Measurements from ENCODE around the gene BCAS3.
"Not testable (repeated sequence)": the region's sequence is repeated elsewhere in the genome, so short reads cannot be mapped to it uniquely, and the experiment has no call there.

The BCAS3 gene

GRCh38 chr17:60989379-60989778 is 311.7 kb downstream of the BCAS3 start:
- Histone ChIP-seq H3K27me3 (replicated peaks; ENCODE audit: control insufficient read depth, insufficient read depth, low read length, poor library complexity, severe bottlenecking) (no peaks in the 10 kb centered on the region), H3K4me1 (ENCODE audit: control insufficient read depth, insufficient read depth, low read length, poor library complexity, severe bottlenecking) (no peaks in the 10 kb centered on the region), H3K9me3 (ENCODE audit: control insufficient read depth, low read length) (no peaks in the 10 kb centered on the region), H3K4me3 (ENCODE audit: insufficient read depth, low read depth, low read length, poor library complexity, severe bottlenecking) (no peak overlapping the region), H3K36me3 (ENCODE audit: control insufficient read depth, insufficient read depth, low read length) (peaks cover 3% of the 10 kb centered on the region), H3K27ac (ENCODE audit: insufficient read depth, low read length, poor library complexity, severe bottlenecking) (no peak overlapping the region)
- no peak for DNase-seq

DNA sequence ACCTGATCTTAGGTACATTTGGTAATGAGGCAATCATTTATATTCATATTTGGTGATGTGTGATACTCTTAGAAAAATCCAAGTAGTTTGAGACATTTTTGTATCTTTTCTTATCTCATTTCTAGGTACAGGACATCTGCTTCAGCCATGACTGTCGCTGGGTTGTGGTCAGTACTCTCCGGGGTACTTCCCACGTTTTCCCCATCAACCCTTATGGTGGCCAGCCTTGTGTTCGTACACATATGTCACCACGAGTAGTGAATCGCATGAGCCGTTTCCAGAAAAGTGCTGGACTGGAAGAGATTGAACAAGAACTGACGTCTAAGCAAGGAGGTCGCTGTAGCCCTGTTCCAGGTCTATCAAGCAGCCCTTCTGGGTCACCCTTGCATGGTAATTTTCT is 312.2 kb downstream of the BCAS3 start:
- DNase-seq, result no peak
- no peak overlapping the region for H3K27ac ChIP-seq (ENCODE audit: insufficient read depth, low read length, poor library complexity, severe bottlenecking)
- H3K36me3 ChIP-seq (ENCODE audit: control insufficient read depth, insufficient read depth, low read length), result peaks cover 3% of the 10 kb centered on the region

GRCh38 chr17:60993497-60993896 is 315.8 kb downstream of the BCAS3 start:
- Histone ChIP-seq H3K4me1 (ENCODE audit: control insufficient read depth, insufficient read depth, low read length, poor library complexity, severe bottlenecking) (no peaks in the 10 kb centered on the region), H3K27me3 (replicated peaks; ENCODE audit: control insufficient read depth, insufficient read depth, low read length, poor library complexity, severe bottlenecking) (no peaks in the 10 kb centered on the region), H3K36me3 (ENCODE audit: control insufficient read depth, insufficient read depth, low read length) (peaks cover 3% of the 10 kb centered on the region), H3K27ac (ENCODE audit: insufficient read depth, low read length, poor library complexity, severe bottlenecking) (no peak overlapping the region), H3K9me3 (ENCODE audit: control insufficient read depth, low read length) (no peaks in the 10 kb centered on the region), H3K4me3 (ENCODE audit: insufficient read depth, low read depth, low read length, poor library complexity, severe bottlenecking) (no peak overlapping the region)
- DNase-seq, result no peak

More for the DNA sequence above, 312.2 kb downstream of the BCAS3 start:
- Histone ChIP-seq H3K9me3 (ENCODE audit: control insufficient read depth, low read length) (no peaks in the 10 kb centered on the region), H3K4me1 (ENCODE audit: control insufficient read depth, insufficient read depth, low read length, poor library complexity, severe bottlenecking) (no peaks in the 10 kb centered on the region), H3K27me3 (replicated peaks; ENCODE audit: control insufficient read depth, insufficient read depth, low read length, poor library complexity, severe bottlenecking) (no peaks in the 10 kb centered on the region), H3K4me3 (ENCODE audit: insufficient read depth, low read depth, low read length, poor library complexity, severe bottlenecking) (no peak overlapping the region)

DNA sequence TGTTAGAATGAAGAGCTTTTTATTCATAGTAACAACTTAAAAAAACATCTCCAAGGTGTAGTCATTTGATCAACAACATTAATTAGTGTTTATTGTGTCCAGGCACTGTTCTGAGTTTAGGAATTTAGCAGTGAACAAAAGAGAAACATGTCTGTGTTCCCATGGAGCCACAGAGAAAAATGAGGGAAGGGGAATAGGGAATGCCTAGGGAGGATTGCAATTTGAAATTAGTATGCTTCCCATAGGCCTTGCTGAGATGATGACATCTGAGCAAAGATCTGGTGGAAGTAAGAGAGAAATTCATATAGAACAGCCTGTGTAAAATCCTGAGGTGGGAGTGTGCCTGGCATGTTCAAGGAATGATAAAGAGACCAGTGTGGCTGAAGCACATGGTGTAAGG is 318.0 kb downstream of the BCAS3 start:
- no peak overlapping the region for H3K27ac ChIP-seq (ENCODE audit: insufficient read depth, low read length, poor library complexity, severe bottlenecking)
- no peaks in the 10 kb centered on the region for H3K27me3 ChIP-seq (replicated peaks; ENCODE audit: control insufficient read depth, insufficient read depth, low read length, poor library complexity, severe bottlenecking)
- H3K4me1 ChIP-seq (ENCODE audit: control insufficient read depth, insufficient read depth, low read length, poor library complexity, severe bottlenecking), result no peaks in the 10 kb centered on the region
- H3K4me3 ChIP-seq (ENCODE audit: insufficient read depth, low read depth, low read length, poor library complexity, severe bottlenecking), result no peak overlapping the region
- no peaks in the 10 kb centered on the region for H3K9me3 ChIP-seq (ENCODE audit: control insufficient read depth, low read length)
- no peak for DNase-seq
- peaks cover 3% of the 10 kb centered on the region for H3K36me3 ChIP-seq (ENCODE audit: control insufficient read depth, insufficient read depth, low read length)

GRCh38 chr17:61000911-61001310 is 323.3 kb downstream of the BCAS3 start:
- H3K4me3 ChIP-seq (ENCODE audit: insufficient read depth, low read depth, low read length, poor library complexity, severe bottlenecking), result no peak overlapping the region
- no peak for DNase-seq

GRCh38 chr17:61002316-61002736 is 324.7 kb downstream of the BCAS3 start:
- no peak for DNase-seq

More at GRCh38 chr17:61000911-61001310, 323.3 kb downstream of the BCAS3 start:
- Histone ChIP-seq H3K9me3 (ENCODE audit: control insufficient read depth, low read length) (no peaks in the 10 kb centered on the region), H3K27me3 (replicated peaks; ENCODE audit: control insufficient read depth, insufficient read depth, low read length, poor library complexity, severe bottlenecking) (no peaks in the 10 kb centered on the region), H3K4me1 (ENCODE audit: control insufficient read depth, insufficient read depth, low read length, poor library complexity, severe bottlenecking) (no peaks in the 10 kb centered on the region), H3K27ac (ENCODE audit: insufficient read depth, low read length, poor library complexity, severe bottlenecking) (no peak overlapping the region), H3K36me3 (ENCODE audit: control insufficient read depth, insufficient read depth, low read length) (no peaks in the 10 kb centered on the region)

DNA sequence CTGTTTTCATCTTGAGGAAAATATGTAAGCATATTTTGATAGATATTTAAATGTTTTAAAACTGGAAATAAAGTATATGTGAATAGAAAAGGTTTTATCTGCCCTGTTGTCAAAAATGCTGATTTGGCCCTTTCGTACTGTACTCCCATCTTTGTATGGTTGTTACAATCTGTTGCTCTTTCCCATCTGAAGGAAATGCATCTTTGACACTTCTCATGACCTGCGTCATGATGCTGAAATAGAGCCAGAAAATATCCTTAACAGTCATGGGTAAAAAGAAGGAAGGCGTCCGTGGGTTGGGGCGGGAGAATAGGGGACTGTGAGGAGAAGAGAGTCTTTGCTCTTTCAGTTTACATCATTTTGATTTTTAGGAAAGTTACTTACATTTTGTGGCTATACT is 327.7 kb downstream of the BCAS3 start:
- Histone ChIP-seq H3K27ac (ENCODE audit: insufficient read depth, low read length, poor library complexity, severe bottlenecking) (no peak overlapping the region), H3K36me3 (ENCODE audit: control insufficient read depth, insufficient read depth, low read length) (no peaks in the 10 kb centered on the region), H3K4me1 (ENCODE audit: control insufficient read depth, insufficient read depth, low read length, poor library complexity, severe bottlenecking) (no peaks in the 10 kb centered on the region), H3K4me3 (ENCODE audit: insufficient read depth, low read depth, low read length, poor library complexity, severe bottlenecking) (no peak overlapping the region), H3K27me3 (replicated peaks; ENCODE audit: control insufficient read depth, insufficient read depth, low read length, poor library complexity, severe bottlenecking) (no peaks in the 10 kb centered on the region), H3K9me3 (ENCODE audit: control insufficient read depth, low read length) (no peaks in the 10 kb centered on the region)
- DNase-seq, result no peak

More at GRCh38 chr17:61002316-61002736, 324.7 kb downstream of the BCAS3 start:
- Histone ChIP-seq H3K4me1 (ENCODE audit: control insufficient read depth, insufficient read depth, low read length, poor library complexity, severe bottlenecking) (no peaks in the 10 kb centered on the region), H3K27me3 (replicated peaks; ENCODE audit: control insufficient read depth, insufficient read depth, low read length, poor library complexity, severe bottlenecking) (no peaks in the 10 kb centered on the region), H3K4me3 (ENCODE audit: insufficient read depth, low read depth, low read length, poor library complexity, severe bottlenecking) (no peak overlapping the region), H3K27ac (ENCODE audit: insufficient read depth, low read length, poor library complexity, severe bottlenecking) (no peak overlapping the region), H3K36me3 (ENCODE audit: control insufficient read depth, insufficient read depth, low read length) (no peaks in the 10 kb centered on the region), H3K9me3 (ENCODE audit: control insufficient read depth, low read length) (no peaks in the 10 kb centered on the region)

DNA sequence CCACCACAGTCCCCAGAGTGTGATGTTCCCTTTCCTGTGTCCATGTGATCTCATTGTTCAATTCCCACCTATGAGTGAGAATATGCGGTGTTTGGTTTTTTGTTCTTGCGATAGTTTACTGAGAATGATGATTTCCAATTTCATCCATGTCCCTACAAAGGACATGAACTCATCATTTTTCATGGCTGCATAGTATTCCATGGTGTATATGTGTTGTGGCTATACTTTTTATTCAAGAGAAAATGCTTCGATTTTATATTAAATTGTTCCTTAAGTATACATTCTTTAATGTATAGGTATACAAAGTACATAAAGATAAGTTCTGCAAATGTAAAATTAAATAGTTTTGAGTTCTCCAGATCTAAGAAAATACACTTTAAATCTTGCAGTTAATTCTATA is 328.3 kb downstream of the BCAS3 start:
- H3K27ac ChIP-seq (ENCODE audit: insufficient read depth, low read length, poor library complexity, severe bottlenecking); H3K27me3 ChIP-seq (replicated peaks; ENCODE audit: control insufficient read depth, insufficient read depth, low read length, poor library complexity, severe bottlenecking); H3K4me1 ChIP-seq (ENCODE audit: control insufficient read depth, insufficient read depth, low read length, poor library complexity, severe bottlenecking); H3K4me3 ChIP-seq (ENCODE audit: insufficient read depth, low read depth, low read length, poor library complexity, severe bottlenecking); H3K36me3 ChIP-seq (ENCODE audit: control insufficient read depth, insufficient read depth, low read length); H3K9me3 ChIP-seq (ENCODE audit: control insufficient read depth, low read length); DNase-seq: not testable (repeated sequence)

DNA sequence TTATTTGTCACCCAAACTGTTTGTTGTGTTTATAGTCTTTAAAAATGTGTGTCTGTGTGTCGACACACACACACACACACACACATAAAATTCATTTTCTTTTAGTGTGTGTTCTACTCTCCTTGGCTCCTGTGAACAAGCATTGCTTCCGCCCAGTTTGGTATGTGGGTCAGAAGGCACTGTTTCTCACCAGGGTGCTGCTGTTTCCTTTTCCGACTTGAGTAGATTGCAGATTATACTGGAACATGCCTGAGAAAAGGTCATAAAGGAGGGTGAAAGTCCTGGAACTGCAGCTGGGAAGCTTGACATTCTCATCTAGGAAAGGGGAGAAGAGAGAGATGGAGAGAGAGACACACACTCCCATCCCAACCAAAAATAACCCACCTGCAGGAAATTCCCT is 330.3 kb downstream of the BCAS3 start:
- H3K27ac ChIP-seq (ENCODE audit: insufficient read depth, low read length, poor library complexity, severe bottlenecking), result no peak overlapping the region
- H3K27me3 ChIP-seq (replicated peaks; ENCODE audit: control insufficient read depth, insufficient read depth, low read length, poor library complexity, severe bottlenecking), result no peaks in the 10 kb centered on the region
- H3K36me3 ChIP-seq (ENCODE audit: control insufficient read depth, insufficient read depth, low read length), result no peaks in the 10 kb centered on the region
- no peak for DNase-seq
- no peaks in the 10 kb centered on the region for H3K9me3 ChIP-seq (ENCODE audit: control insufficient read depth, low read length)
- H3K4me1 ChIP-seq (ENCODE audit: control insufficient read depth, insufficient read depth, low read length, poor library complexity, severe bottlenecking), result no peaks in the 10 kb centered on the region
- no peak overlapping the region for H3K4me3 ChIP-seq (ENCODE audit: insufficient read depth, low read depth, low read length, poor library complexity, severe bottlenecking)

DNA sequence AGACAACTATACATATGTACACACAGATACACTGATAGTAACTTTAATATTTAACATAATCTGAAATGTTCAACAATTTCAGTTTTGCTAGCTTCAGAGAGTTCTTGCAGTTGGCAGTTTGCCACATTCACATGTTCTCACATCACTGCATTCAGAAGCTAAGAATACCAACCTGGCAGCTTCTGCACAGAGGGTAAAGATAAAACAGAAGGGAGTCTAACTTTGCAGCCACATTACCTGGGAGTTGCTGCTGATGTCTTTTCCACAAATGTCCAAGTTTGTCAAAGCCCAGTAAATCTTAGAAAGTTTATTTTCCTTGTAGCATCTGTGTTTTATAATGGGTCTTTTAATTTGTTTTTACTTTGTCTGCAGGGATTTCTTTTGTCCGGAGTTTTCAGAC is 332.0 kb downstream of the BCAS3 start:
- DNase-seq, result no peak
- Histone ChIP-seq H3K9me3 (ENCODE audit: control insufficient read depth, low read length) (no peaks in the 10 kb centered on the region), H3K4me3 (ENCODE audit: insufficient read depth, low read depth, low read length, poor library complexity, severe bottlenecking) (no peak overlapping the region), H3K4me1 (ENCODE audit: control insufficient read depth, insufficient read depth, low read length, poor library complexity, severe bottlenecking) (no peaks in the 10 kb centered on the region), H3K27me3 (replicated peaks; ENCODE audit: control insufficient read depth, insufficient read depth, low read length, poor library complexity, severe bottlenecking) (no peaks in the 10 kb centered on the region), H3K27ac (ENCODE audit: insufficient read depth, low read length, poor library complexity, severe bottlenecking) (no peak overlapping the region), H3K36me3 (ENCODE audit: control insufficient read depth, insufficient read depth, low read length) (no peaks in the 10 kb centered on the region)

All from effector memory CD4-positive, alpha-beta T cell (primary cell).